Breast epithelium (tissue), 4 donors: Measurements from ENCODE around the gene GPR107. TPM values are rescaled to one million over a fixed set of nuclear protein-coding genes. Genes with fewer than 3 reads are reported as not detected.

Experiments used
- DNase-seq, 2 donors: peaks; one replicate each; pipeline ENCODE4 v3.0.0-alpha.2; 2019; ENCODE audit warnings: low spot score in 2 of 2
- H3K27ac ChIP-seq, 2 donors: fragments of 200-600 bp; sonication (generic) in 1 of 2; one replicate each; pipeline ENCODE4 v1.5.1; 2016 to 2019; ENCODE audit warnings: mild to moderate bottlenecking in 1 of 2
- H3K27me3 ChIP-seq, 2 donors: fragments of 200-600 bp; sonication (generic) in 1 of 2; one replicate each; pipeline versions ENCODE4 v1.5.1 to v1.6.0; 2017 to 2019; ENCODE audit warnings: control low read depth in 1 of 2, mild to moderate bottlenecking in 1 of 2
- H3K36me3 ChIP-seq: fragments of 200-600 bp; one replicate; pipeline ENCODE4 v1.5.1; 2019
- H3K4me1 ChIP-seq, 2 donors: fragments of 200-600 bp; sonication (generic); one replicate each; pipeline ENCODE4 v1.5.1; 2016 to 2019; ENCODE audit warnings: control low read depth in 1 of 2
- H3K4me3 ChIP-seq, 3 donors: fragments of 200-600 bp; sonication (generic); 1 replicate in 2 of 3; 2 replicates in 1 of 3; pipeline ENCODE4 v1.5.1; 2016 to 2019; ENCODE audit warnings: mild to moderate bottlenecking in 3 of 3, moderate library complexity in 2 of 3
- H3K9me3 ChIP-seq, 2 donors: fragments of 200-600 bp; sonication (generic) in 1 of 2; one replicate each; pipeline ENCODE4 v1.5.1; 2016 to 2019; ENCODE audit warnings: control low read depth in 1 of 2
- POLR2A ChIP-seq: fragments of 450-650 bp; IDR thresholded peaks from one replicate; pipeline ENCODE4 v1.6.1; 2016; ENCODE audit warnings: antibody characterized with exemption, mild to moderate bottlenecking, moderate library complexity
- POLR2AphosphoS5 ChIP-seq, 3 donors: sonication (generic); formaldehyde crosslinking; IDR thresholded peaks; one replicate each; pipeline ENCODE4 v1.6.1; 2017; ENCODE audit warnings: antibody characterized with exemption in 3 of 3
- intact Hi-C: fragments of 100-400 bp; cut with DNase I; formaldehyde crosslinking; loops from one replicate; pipeline ENCODE4 v1.15.1; 2023; ENCODE audit warnings: low total_unique reads
- total RNA-seq, 3 donors: library from RNA; depleted of rRNA; stranded (reverse); fragments of >200 nt; gene quantifications; one replicate each; pipeline ENCODE4 v1.1.0, GENCODE V29; 2016
- TF ChIP-seq, protein P1 (sequence below), 3 donors: fragments of 450-650 bp; IDR thresholded peaks; one replicate each; pipeline ENCODE4 v1.5.1; 2016 to 2017; ENCODE audit warnings: antibody characterized with exemption in 3 of 3, mild to moderate bottlenecking in 3 of 3, moderate library complexity in 3 of 3

The GPR107 gene
- total RNA-seq, 3 donors from 2014 or later = 22.5 to 26.9 (median 25.6) TPM

GRCh38 chr9:130183133-130183762 lies 129.5 kb downstream of the GPR107 start:
- intact Hi-C loops = no loop called here

GRCh38 chr9:130185017-130185416 lies 131.3 kb downstream of the GPR107 start:
- peak overlapping the region; percentile 60 to 74 for H3K27ac ChIP-seq
- TF ChIP-seq POLR2AphosphoS5 (IDR thresholded peaks at IDR 0.05) (no peak), POLR2A (no peak)
- TF ChIP-seq, protein P1, sequence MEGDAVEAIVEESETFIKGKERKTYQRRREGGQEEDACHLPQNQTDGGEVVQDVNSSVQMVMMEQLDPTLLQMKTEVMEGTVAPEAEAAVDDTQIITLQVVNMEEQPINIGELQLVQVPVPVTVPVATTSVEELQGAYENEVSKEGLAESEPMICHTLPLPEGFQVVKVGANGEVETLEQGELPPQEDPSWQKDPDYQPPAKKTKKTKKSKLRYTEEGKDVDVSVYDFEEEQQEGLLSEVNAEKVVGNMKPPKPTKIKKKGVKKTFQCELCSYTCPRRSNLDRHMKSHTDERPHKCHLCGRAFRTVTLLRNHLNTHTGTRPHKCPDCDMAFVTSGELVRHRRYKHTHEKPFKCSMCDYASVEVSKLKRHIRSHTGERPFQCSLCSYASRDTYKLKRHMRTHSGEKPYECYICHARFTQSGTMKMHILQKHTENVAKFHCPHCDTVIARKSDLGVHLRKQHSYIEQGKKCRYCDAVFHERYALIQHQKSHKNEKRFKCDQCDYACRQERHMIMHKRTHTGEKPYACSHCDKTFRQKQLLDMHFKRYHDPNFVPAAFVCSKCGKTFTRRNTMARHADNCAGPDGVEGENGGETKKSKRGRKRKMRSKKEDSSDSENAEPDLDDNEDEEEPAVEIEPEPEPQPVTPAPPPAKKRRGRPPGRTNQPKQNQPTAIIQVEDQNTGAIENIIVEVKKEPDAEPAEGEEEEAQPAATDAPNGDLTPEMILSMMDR (IDR thresholded peaks at IDR 0.05) = no peak
- H3K36me3 ChIP-seq = no peaks in the 10 kb centered on the region
- H3K27me3 ChIP-seq = no peaks in the 10 kb centered on the region
- intact Hi-C loops = no loop called here
- DNase-seq = no peak
- H3K4me1 ChIP-seq = peaks cover 0 to 7% of the 10 kb centered on the region in 2 donors
- no peak overlapping the region for H3K4me3 ChIP-seq
- no peaks in the 10 kb centered on the region for H3K9me3 ChIP-seq

More at GRCh38 chr9:130183133-130183762, 129.5 kb downstream of the GPR107 start:
- peak in 1 of 2 donors; percentile 55 for DNase-seq
- H3K4me3 ChIP-seq = no peak overlapping the region
- peak overlapping the region; percentile 48 to 73 for H3K27ac ChIP-seq
- H3K9me3 ChIP-seq = no peaks in the 10 kb centered on the region
- peaks cover 0 to 7% of the 10 kb centered on the region in 2 donors for H3K4me1 ChIP-seq
- TF ChIP-seq POLR2A (no peak), POLR2AphosphoS5 (IDR thresholded peaks at IDR 0.05) (no peak)
- TF ChIP-seq, protein P1 (IDR thresholded peaks at IDR 0.05) = no peak
- H3K36me3 ChIP-seq = no peaks in the 10 kb centered on the region
- H3K27me3 ChIP-seq = no peaks in the 10 kb centered on the region

DNA sequence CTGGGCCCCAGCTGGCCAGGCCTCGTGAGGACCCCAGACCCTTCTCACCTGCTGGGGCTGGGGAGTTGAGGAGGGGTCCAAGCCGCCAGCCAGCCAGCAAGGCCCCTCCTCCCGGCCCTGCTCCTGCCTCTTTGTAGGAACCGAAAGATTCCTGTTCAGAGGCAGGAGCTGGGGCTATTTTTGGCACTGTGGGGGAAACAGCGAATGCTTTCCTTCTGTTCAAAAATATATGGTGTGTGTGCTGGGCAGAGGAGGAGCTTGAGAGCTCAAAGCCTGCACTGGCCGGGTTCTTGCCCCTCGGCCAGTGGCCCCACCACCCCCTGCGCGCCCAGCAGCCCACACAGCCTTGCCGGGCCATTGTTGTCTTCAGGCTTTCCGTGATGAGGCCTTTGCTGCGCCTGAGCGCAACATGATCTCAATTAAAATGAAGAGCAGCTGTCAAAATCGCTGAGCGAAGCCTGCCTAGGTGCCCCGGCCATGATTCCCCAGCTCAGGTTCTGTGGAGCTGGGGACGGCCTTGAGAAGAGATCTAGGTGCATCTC lies 131.9 kb downstream of the GPR107 start:
- DNase-seq = no peak
- Histone ChIP-seq H3K4me3 (peak overlapping the region in 1 of 3 donors; percentile 17), H3K36me3 (no peaks in the 10 kb centered on the region), H3K4me1 (peaks cover 0 to 7% of the 10 kb centered on the region in 2 donors), H3K9me3 (no peaks in the 10 kb centered on the region), H3K27ac (peak overlapping the region; percentile 60 to 74), H3K27me3 (no peaks in the 10 kb centered on the region)
- TF ChIP-seq POLR2AphosphoS5 (IDR thresholded peaks at IDR 0.05) = no peak
- TF ChIP-seq, protein P1 (IDR thresholded peaks at IDR 0.05) = no peak
- TF ChIP-seq POLR2A = no peak
- intact Hi-C loops = no loop called here

- Histone ChIP-seq H3K9me3 (no peaks in the 10 kb centered on the region), H3K4me1 (peaks cover 0 to 7% of the 10 kb centered on the region in 2 donors), H3K27ac (peak overlapping the region; percentile 60 to 74), H3K4me3 (peak overlapping the region in 1 of 3 donors; percentile 17), H3K36me3 (no peaks in the 10 kb centered on the region), H3K27me3 (no peaks in the 10 kb centered on the region)
- no peak for TF ChIP-seq POLR2A
- no peak for TF ChIP-seq POLR2AphosphoS5 (IDR thresholded peaks at IDR 0.05)
- TF ChIP-seq, protein P1 (IDR thresholded peaks at IDR 0.05) = no peak
- no peak for DNase-seq
- intact Hi-C loops = no loop called here
Measured at GRCh38 chr9:130186051-130186450, 132.3 kb downstream of the GPR107 start.

- H3K4me1 ChIP-seq = peaks cover 0 to 7% of the 10 kb centered on the region in 2 donors
- H3K27ac ChIP-seq = peak overlapping the region; percentile 54 to 63
- DNase-seq = peak in 1 of 2 donors; percentile 51
- H3K27me3 ChIP-seq = no peaks in the 10 kb centered on the region
- intact Hi-C loops = no loop called here
- no peaks in the 10 kb centered on the region for H3K36me3 ChIP-seq
- TF ChIP-seq POLR2A = no peak
- TF ChIP-seq POLR2AphosphoS5 (IDR thresholded peaks at IDR 0.05) = no peak
- TF ChIP-seq, protein P1 (IDR thresholded peaks at IDR 0.05) = no peak
- peak overlapping the region; percentile 15 to 54 (median 47) for H3K4me3 ChIP-seq
- H3K9me3 ChIP-seq = no peaks in the 10 kb centered on the region
Measured at GRCh38 chr9:130186839-130187522, 133.3 kb downstream of the GPR107 start.
